SK-N-SH (cell line): ENCODE data around the gene RAI1. TPM values are rescaled to one million over a fixed set of nuclear protein-coding genes. Genes with fewer than 3 reads are reported as not detected.

Experiments used
- CTCF ChIA-PET: fragments of 300-600, 350-600 bp; formaldehyde crosslinking; extraction: SDS; loops from one replicate; lab custom pipeline; 2021; lab: Yijun Ruan, JAX
- POLR2A ChIA-PET: fragments of 350-600 bp; sonication (Branson Sonifier 250); formaldehyde crosslinking; extraction: SDS; loops from one replicate; lab custom pipeline; 2020; ENCODE audit warnings: antibody characterized with exemption, inconsistent platforms; lab: Yijun Ruan, JAX
- DNase-seq: peaks from one replicate; pipeline ENCODE4 v3.0.0; 2012
- H2AFZ ChIP-seq: fragments of 200-600 bp; sonication (generic); 2 replicates; pipeline ENCODE4 v1.8.1; 2016; ENCODE audit warnings: antibody characterized with exemption, mild to moderate bottlenecking, low read depth
- H3F3A ChIP-seq: fragments of 200-600 bp; sonication (generic); replicated peaks from 2 replicates; pipeline ENCODE3; 2016; ENCODE audit warnings: antibody characterized with exemption, mild to moderate bottlenecking; ENCODE audit not compliant: insufficient read depth
- H3K27ac ChIP-seq, 2 experiments: fragments of 200-500 bp in 1 of 2; fragments of 200-600 bp in 1 of 2; sonication (Bioruptor generic) in 1 of 2; sonication (generic), shearing (Covaris generic) in 1 of 2; 2 replicates each; pipeline versions ENCODE4 v1.5.1 to v1.6.1; 2014 to 2016; ENCODE audit warnings: low read depth in 2 of 2, inconsistent platforms in 1 of 2, low read length in 1 of 2, mild to moderate bottlenecking in 1 of 2, mixed read lengths in 1 of 2
- H3K27me3 ChIP-seq: fragments of 200-600 bp; sonication (generic), shearing (Covaris generic); 2 replicates; pipeline ENCODE4 v1.6.1; 2016; ENCODE audit warnings: mixed run types; ENCODE audit not compliant: insufficient read depth
- H3K36me3 ChIP-seq, 2 experiments: fragments of 200-500 bp in 1 of 2; fragments of 200-600 bp in 1 of 2; sonication (Bioruptor generic) in 1 of 2; sonication (generic) in 1 of 2; replicated peaks in 1 of 2; 2 replicates each; pipeline versions ENCODE3 to v1.5.1; 2014 to 2016; ENCODE audit warnings: low read length in 1 of 2, mild to moderate bottlenecking in 1 of 2; ENCODE audit not compliant: insufficient read depth in 2 of 2, control insufficient read depth in 1 of 2
- H3K4me1 ChIP-seq, 2 experiments: fragments of 200-500 bp in 1 of 2; fragments of 200-600 bp in 1 of 2; sonication (Bioruptor generic) in 1 of 2; sonication (generic), shearing (Covaris generic) in 1 of 2; 2 replicates each; pipeline versions ENCODE4 v1.5.1 to v1.6.1; 2014 to 2016; ENCODE audit warnings: low read depth in 1 of 2, low read length in 1 of 2, mixed run types in 1 of 2; ENCODE audit not compliant: insufficient read depth in 2 of 2, control insufficient read depth in 1 of 2
- H3K4me2 ChIP-seq: fragments of 200-600 bp; sonication (generic), shearing (Covaris generic); 2 replicates; pipeline ENCODE4 v1.6.1; 2017; ENCODE audit warnings: mixed run types
- H3K4me3 ChIP-seq, 2 experiments: fragments of 200-500 bp in 1 of 2; fragments of 200-600 bp in 1 of 2; sonication (Bioruptor generic) in 1 of 2; sonication (generic), shearing (Covaris generic) in 1 of 2; 2 replicates each; pipeline versions ENCODE4 v1.5.1 to v1.8.1; 2014 to 2016; ENCODE audit warnings: low read depth in 2 of 2, inconsistent platforms in 1 of 2, low read length in 1 of 2, mild to moderate bottlenecking in 1 of 2, mixed read lengths in 1 of 2, moderate library complexity in 1 of 2
- H3K79me2 ChIP-seq: fragments of 200-600 bp; sonication (generic); 2 replicates; pipeline ENCODE4 v1.8.1; 2017; ENCODE audit warnings: mild to moderate bottlenecking; ENCODE audit not compliant: insufficient read depth
- H3K9ac ChIP-seq: fragments of 200-600 bp; sonication (generic); 2 replicates; pipeline ENCODE4 v1.6.1; 2017; ENCODE audit warnings: mixed run types
- H3K9me2 ChIP-seq: fragments of 200-600 bp; sonication (generic); 2 replicates; pipeline ENCODE4 v1.6.1; 2017; ENCODE audit warnings: mixed run types
- H3K9me3 ChIP-seq: fragments of 200-600 bp; sonication (generic); 2 replicates; pipeline ENCODE4 v1.6.1; 2017; ENCODE audit warnings: mixed run types, mild to moderate bottlenecking, moderate library complexity
- H4K20me1 ChIP-seq: fragments of 200-600 bp; sonication (generic); 2 replicates; pipeline ENCODE4 v1.6.1; 2017; ENCODE audit warnings: mild to moderate bottlenecking, mixed run types; ENCODE audit not compliant: insufficient read depth
- EZH2phosphoT487 ChIP-seq: fragments of 200-600 bp; sonication (generic); IDR thresholded peaks from 2 replicates; pipeline ENCODE4 v1.6.1; 2017; ENCODE audit warnings: low read depth, mixed run types, mild to moderate bottlenecking, antibody characterized with exemption, moderate library complexity, borderline replicate concordance
- FOSL2 ChIP-seq: IDR thresholded peaks from 2 replicates; pipeline ENCODE4 v1.4.0; 2012; ENCODE audit warnings: low read depth, mild to moderate bottlenecking, moderate library complexity, borderline replicate concordance
- FOXJ3 ChIP-seq: sonication (generic); formaldehyde crosslinking; IDR thresholded peaks from 2 replicates; pipeline ENCODE4 v1.5.1; 2020; ENCODE audit warnings: mild to moderate bottlenecking, missing genetic modification reagents
- GATA2 ChIP-seq: sonication (generic); formaldehyde crosslinking; IDR thresholded peaks from 2 replicates; pipeline ENCODE4 v1.5.0; 2020; ENCODE audit warnings: mild to moderate bottlenecking, missing genetic modification reagents
- MAX ChIP-seq: IDR thresholded peaks from 2 replicates; pipeline ENCODE4 v1.4.0; 2012; ENCODE audit warnings: low read depth
- MXI1 ChIP-seq: IDR thresholded peaks from 2 replicates; pipeline ENCODE4 v1.6.1; 2012; ENCODE audit warnings: mild to moderate bottlenecking, low read depth, low read length, improper control_type of control experiment
- NFIC ChIP-seq: IDR thresholded peaks from 2 replicates; pipeline ENCODE4 v1.4.0; 2012; ENCODE audit warnings: borderline replicate concordance
- POLR2AphosphoS5 ChIP-seq: IDR thresholded peaks from 2 replicates; pipeline ENCODE4 v1.6.1; 2012; ENCODE audit warnings: low read depth, low read length
- RAD21 ChIP-seq: IDR thresholded peaks from 2 replicates; pipeline ENCODE4 v1.6.1; 2012; ENCODE audit warnings: mild to moderate bottlenecking, low read length
- RCOR1 ChIP-seq: fragments of 150-350 bp; IDR thresholded peaks from 2 replicates; pipeline ENCODE4 v1.6.1; 2017; ENCODE audit warnings: antibody characterized with exemption, low read length
- REST ChIP-seq: IDR thresholded peaks from 2 replicates; pipeline ENCODE4 v1.6.1; 2012; ENCODE audit warnings: mild to moderate bottlenecking, low read depth, low read length, moderate library complexity
- RXRA ChIP-seq: IDR thresholded peaks from 2 replicates; pipeline ENCODE4 v1.4.0; 2012; ENCODE audit warnings: low read depth, mild to moderate bottlenecking, borderline replicate concordance
- SMC3 ChIP-seq: IDR thresholded peaks from 2 replicates; pipeline ENCODE4 v1.6.1; 2012; ENCODE audit warnings: low read depth, low read length, improper control_type of control experiment
- TAF1 ChIP-seq: IDR thresholded peaks from 2 replicates; pipeline ENCODE4 v1.6.1; 2012; ENCODE audit warnings: low read depth, mild to moderate bottlenecking, low read length, moderate library complexity, borderline replicate concordance
- TEAD4 ChIP-seq: IDR thresholded peaks from 2 replicates; pipeline ENCODE4 v1.4.0; 2012; ENCODE audit warnings: mild to moderate bottlenecking, borderline replicate concordance; ENCODE audit not compliant: insufficient read depth
- USF2 ChIP-seq: fragments of 150-350 bp; IDR thresholded peaks from 2 replicates; pipeline ENCODE4 v1.6.1; 2017; ENCODE audit warnings: antibody characterized with exemption, low read length, low read depth, borderline replicate concordance
- YY1 ChIP-seq: IDR thresholded peaks from 2 replicates; pipeline ENCODE4 v1.4.0; 2012; ENCODE audit warnings: low read depth, mild to moderate bottlenecking
- ZBTB33 ChIP-seq: IDR thresholded peaks from 2 replicates; pipeline ENCODE4 v1.4.0; 2012; ENCODE audit warnings: low read depth, borderline replicate concordance
- WGBS: methylation state at CpG from one replicate; pipeline ENCODE4 v1.1.6; 2017; ENCODE audit warnings: low lambda C conversion rate; 5-methylcytosine and 5-hydroxymethylcytosine counted together
- polyA plus RNA-seq, 3 experiments: library from polyadenylated mRNA; depleted of rRNA; stranded (reverse); fragments of >200 nt; gene quantifications; 2 replicates each; pipeline ENCODE4 v1.2.3, GENCODE V29; 2012
- TF ChIP-seq, protein P1 (sequence below): fragments of 150-350 bp; IDR thresholded peaks from 2 replicates; pipeline ENCODE4 v1.6.1; 2016; ENCODE audit warnings: mild to moderate bottlenecking, low read depth, low read length

Gene RAI1
- polyA plus RNA-seq, 1 of the 3 experiments (the other 2 are of a cell fraction) = 4.7 TPM

DNA sequence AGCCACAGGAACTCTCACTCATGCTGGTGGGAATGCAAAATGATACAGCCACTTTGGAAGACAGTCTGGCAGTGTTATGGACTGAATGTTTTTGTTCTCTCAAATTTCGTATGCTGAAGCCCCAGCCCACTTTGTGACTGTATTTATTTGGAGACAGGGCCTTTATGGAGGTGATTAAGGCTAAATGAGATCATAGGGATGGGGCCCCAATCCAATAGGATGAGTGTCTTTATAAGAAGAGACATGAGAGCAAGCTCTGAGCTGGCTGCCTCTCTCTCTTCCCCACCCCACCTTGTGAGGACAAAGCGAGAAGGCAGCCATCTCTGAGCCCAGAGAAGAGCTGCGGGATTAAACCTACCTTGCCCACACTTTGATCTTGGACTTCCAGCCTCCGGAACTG, 21.9 kb upstream of the RAI1 start:
- no peaks in the 10 kb centered on the region for H4K20me1 ChIP-seq
- ChIA-PET POLR2A (no interaction called here), CTCF (no interaction called here)
- no peak overlapping the region for H3K9ac ChIP-seq
- H3K4me3 ChIP-seq = no peak overlapping the region
- no peak overlapping the region for H3K27ac ChIP-seq
- H3K4me2 ChIP-seq = no peak overlapping the region
- no peak for TF ChIP-seq SMC3
- no peak for TF ChIP-seq REST
- TF ChIP-seq RAD21 = no peak
- no peak for TF ChIP-seq TAF1
- TF ChIP-seq, protein P1, sequence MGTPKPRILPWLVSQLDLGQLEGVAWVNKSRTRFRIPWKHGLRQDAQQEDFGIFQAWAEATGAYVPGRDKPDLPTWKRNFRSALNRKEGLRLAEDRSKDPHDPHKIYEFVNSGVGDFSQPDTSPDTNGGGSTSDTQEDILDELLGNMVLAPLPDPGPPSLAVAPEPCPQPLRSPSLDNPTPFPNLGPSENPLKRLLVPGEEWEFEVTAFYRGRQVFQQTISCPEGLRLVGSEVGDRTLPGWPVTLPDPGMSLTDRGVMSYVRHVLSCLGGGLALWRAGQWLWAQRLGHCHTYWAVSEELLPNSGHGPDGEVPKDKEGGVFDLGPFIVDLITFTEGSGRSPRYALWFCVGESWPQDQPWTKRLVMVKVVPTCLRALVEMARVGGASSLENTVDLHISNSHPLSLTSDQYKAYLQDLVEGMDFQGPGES = no peak
- no peak for TF ChIP-seq MAX
- TF ChIP-seq RXRA = no peak
- no peak for TF ChIP-seq RCOR1
- no peak for TF ChIP-seq TEAD4
- TF ChIP-seq NFIC = no peak
- no peak for TF ChIP-seq EZH2phosphoT487
- TF ChIP-seq USF2 = no peak
- no peak for TF ChIP-seq YY1
- no peak for TF ChIP-seq FOSL2
- TF ChIP-seq MXI1 = no peak
- TF ChIP-seq ZBTB33 = no peak
- TF ChIP-seq POLR2AphosphoS5 = no peak
- no peak for TF ChIP-seq FOXJ3 (CRISPR knock-in tag)
- TF ChIP-seq GATA2 (CRISPR knock-in tag) = no peak
- no peaks in the 10 kb centered on the region for H3K27me3 ChIP-seq
- WGBS = 40% methylated on average over 4 of the region's 4 CpGs
- H3K9me3 ChIP-seq = 0 out of 2 replicates have a peak, but pooled peaks cover 6% of the 10 kb centered on the region
- peaks cover 0 to 12% of the 10 kb centered on the region in 2 experiments; a peak in 1 of 4 replicates for H3K4me1 ChIP-seq
- H3F3A ChIP-seq = peaks cover 3% of the 10 kb centered on the region
- H3K9me2 ChIP-seq = no peaks in the 10 kb centered on the region
- no peak for DNase-seq
- no peaks in the 10 kb centered on the region for H3K36me3 ChIP-seq
- H2AFZ ChIP-seq = no peak overlapping the region
- no peaks in the 10 kb centered on the region for H3K79me2 ChIP-seq
